Airway epithelial cell (primary cell): ENCODE data around the gene CXCL13. TPM values are rescaled to one million over a fixed set of nuclear protein-coding genes. Genes with fewer than 3 reads are reported as not detected.

Experiments used
- total RNA-seq: library from RNA; depleted of rRNA; stranded (reverse); fragments of >200 nt; gene quantifications from 2 replicates; pipeline ENCODE4 v1.2.3, GENCODE V29; 2015

CXCL13 gene, protein sequence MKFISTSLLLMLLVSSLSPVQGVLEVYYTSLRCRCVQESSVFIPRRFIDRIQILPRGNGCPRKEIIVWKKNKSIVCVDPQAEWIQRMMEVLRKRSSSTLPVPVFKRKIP
- total RNA-seq: 0.14 and 0.28 TPM in 2 replicates

DNA sequence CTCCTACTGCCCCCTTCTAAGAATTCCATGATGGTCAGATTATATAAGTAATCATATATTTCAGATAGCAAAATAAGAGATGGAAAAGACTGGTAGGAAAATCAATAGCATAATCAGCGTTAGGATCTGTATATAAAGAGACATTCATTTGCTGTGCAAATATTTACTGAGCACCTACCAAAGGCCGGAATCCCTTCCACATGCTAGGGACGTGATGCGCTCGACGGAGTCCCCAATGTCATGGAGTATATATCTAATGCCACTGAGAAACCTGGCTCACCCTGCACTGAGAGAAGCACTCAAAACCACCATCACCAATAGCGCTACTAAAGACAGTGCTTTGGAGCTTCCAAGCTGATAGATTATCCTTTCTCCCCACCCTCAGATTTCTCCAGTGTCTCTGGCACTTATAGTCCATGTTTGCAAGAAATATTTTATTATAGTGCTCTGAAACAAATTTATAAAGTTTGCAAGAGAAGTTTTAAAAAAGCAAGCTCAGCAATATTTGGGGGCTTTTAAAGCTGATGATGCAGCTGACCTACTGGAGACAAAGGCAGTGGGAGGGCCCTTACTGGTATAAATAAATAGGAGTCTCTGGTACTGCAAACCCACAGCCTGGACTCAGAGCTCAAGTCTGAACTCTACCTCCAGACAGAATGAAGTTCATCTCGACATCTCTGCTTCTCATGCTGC lies at the start of gene CXCL13:
TSS of gene CXCL13 (plus strand) at position 611 of the 693 bp plus-strand sequence. CDS start at position 657, 46 bp downstream.

Other genes starting within 250 kb of the CXCL13 start
- gene CNOT6L, start 213.5 kb downstream of the CXCL13 start, total RNA-seq: 11.8 and 12.5 TPM in 2 replicates